NCI-H2029 (cell line): ENCODE data around the gene SRR.

Experiments
- DNase-seq: peaks from one replicate; lab custom pipeline; 2025; lab: John Stamatoyannopoulos, UW

Gene SRR

GRCh38 chr17:2343421-2343820 lies 39.7 kb downstream of the SRR start:
- peak; percentile 22 for DNase-seq

- DNase-seq, result no peak
Measured at GRCh38 chr17:2344528-2344927, 40.8 kb downstream of the SRR start.

- DNase-seq, result no peak
Measured at GRCh38 chr17:2346475-2346874, 42.7 kb downstream of the SRR start.

- peak; percentile 64 for DNase-seq
Measured at GRCh38 chr17:2347805-2348685, 44.3 kb downstream of the SRR start.

- DNase-seq, result no peak
Measured at GRCh38 chr17:2351269-2351668, 47.5 kb downstream of the SRR start.

- DNase-seq, result no peak
Measured at GRCh38 chr17:2354311-2354710, 50.6 kb downstream of the SRR start.

GRCh38 chr17:2357237-2357636 lies 53.5 kb downstream of the SRR start:
- DNase-seq, result no peak

- no peak for DNase-seq
Measured at GRCh38 chr17:2357931-2358434, 54.2 kb downstream of the SRR start.

GRCh38 chr17:2361010-2361760 lies 57.4 kb downstream of the SRR start:
- no peak for DNase-seq

GRCh38 chr17:2362016-2362415 lies 58.3 kb downstream of the SRR start:
- DNase-seq, result no peak

GRCh38 chr17:2362416-2362815 lies 58.7 kb downstream of the SRR start:
- DNase-seq, result no peak

- DNase-seq, result no peak
Measured at GRCh38 chr17:2362881-2363280, 59.1 kb downstream of the SRR start.

GRCh38 chr17:2363318-2363717 lies 59.6 kb downstream of the SRR start:
- no peak for DNase-seq

- DNase-seq, result no peak
Measured at GRCh38 chr17:2363851-2364762, 60.4 kb downstream of the SRR start.

GRCh38 chr17:2364763-2365116 lies 61.0 kb downstream of the SRR start:
- DNase-seq, result no peak

GRCh38 chr17:2365132-2365531 lies 61.4 kb downstream of the SRR start:
- no peak for DNase-seq

- no peak for DNase-seq
Measured at GRCh38 chr17:2366747-2367494, 63.2 kb downstream of the SRR start.

GRCh38 chr17:2368359-2368758 lies 64.6 kb downstream of the SRR start:
- no peak for DNase-seq

- no peak for DNase-seq
Measured at GRCh38 chr17:2369039-2369438, 65.3 kb downstream of the SRR start.

- no peak for DNase-seq
Measured at GRCh38 chr17:2369551-2370210, 65.9 kb downstream of the SRR start.

- no peak for DNase-seq
Measured at GRCh38 chr17:2370211-2370589, 66.5 kb downstream of the SRR start.
